IMR-90 (cell line): Measurements from ENCODE around the gene RASGEF1C. TPM values are rescaled to one million over a fixed set of nuclear protein-coding genes. Genes with fewer than 3 reads are reported as not detected.

Experiments used
- ATAC-seq: fragments of 200-7000 bp; cut with Tn5 transposase; 2 replicates; pipeline ENCODE4 v1.9.1; 2020; ENCODE audit warnings: low read depth, mild to moderate bottlenecking, moderate library complexity
- BruUV-seq: library from RNA; stranded (reverse); fragments of 400-500 nt; replicated peaks from 2 replicates; lab custom pipeline; 2021; lab: Mats Ljungman, UMichigan
- CTCF ChIA-PET: fragments of 300-600 bp; formaldehyde crosslinking; extraction: SDS; loops from one replicate; lab custom pipeline; 2021; ENCODE audit warnings: antibody characterized with exemption; lab: Yijun Ruan, JAX
- POLR2A ChIA-PET: fragments of 300-600 bp; sonication (Branson Sonifier 250); formaldehyde crosslinking; loops from one replicate; lab custom pipeline; 2022; ENCODE audit warnings: antibody characterized with exemption; ENCODE audit not compliant: unreplicated experiment; lab: Charles Lee
- DNase-seq: peaks from one replicate; pipeline ENCODE4 v3.0.0; 2013
- H2AFZ ChIP-seq: replicated peaks from 2 replicates; pipeline ENCODE3; 2013; ENCODE audit warnings: low read length, mild to moderate bottlenecking; ENCODE audit not compliant: poor library complexity
- H2AK5ac ChIP-seq: 2 replicates; pipeline ENCODE4 v1.6.1; 2013; ENCODE audit warnings: low read depth, low read length, inconsistent platforms
- H2AK9ac ChIP-seq: replicated peaks from 2 replicates; pipeline ENCODE3; 2013; ENCODE audit warnings: mild to moderate bottlenecking, low read depth, low read length, moderate library complexity; ENCODE audit not compliant: poor library complexity
- H2BK120ac ChIP-seq: 2 replicates; pipeline ENCODE4 v1.6.1; 2013; ENCODE audit warnings: low read depth, low read length, inconsistent platforms
- H2BK15ac ChIP-seq: 3 replicates; pipeline ENCODE4 v1.6.1; 2013; ENCODE audit warnings: low read depth, low read length, inconsistent platforms
- H2BK20ac ChIP-seq: 2 replicates; pipeline ENCODE4 v1.6.1; 2013; ENCODE audit warnings: low read depth, mild to moderate bottlenecking, inconsistent platforms, low read length, moderate library complexity
- H2BK5ac ChIP-seq: 2 replicates; pipeline ENCODE4 v1.6.1; 2013; ENCODE audit warnings: mild to moderate bottlenecking, low read depth, low read length, inconsistent platforms; ENCODE audit not compliant: poor library complexity, severe bottlenecking
- H3K14ac ChIP-seq: replicated peaks from 2 replicates; pipeline ENCODE4 v1.6.1; 2013; ENCODE audit warnings: low read depth, low read length, inconsistent platforms
- H3K18ac ChIP-seq: 2 replicates; pipeline ENCODE4 v1.6.1; 2013; ENCODE audit warnings: low read depth, low read length, control low read depth
- H3K23ac ChIP-seq: 2 replicates; pipeline ENCODE4 v1.6.1; 2013; ENCODE audit warnings: low read depth, low read length, inconsistent platforms
- H3K27ac ChIP-seq: 2 replicates; pipeline ENCODE4 v1.5.1; 2013; ENCODE audit warnings: mild to moderate bottlenecking, control low read depth, low read length; ENCODE audit not compliant: insufficient read depth
- H3K27me3 ChIP-seq: 2 replicates; pipeline ENCODE4 v1.6.1; 2013; ENCODE audit warnings: low read length; ENCODE audit not compliant: control insufficient read depth, insufficient read depth
- H3K36me3 ChIP-seq: 2 replicates; pipeline ENCODE4 v1.6.1; 2013; ENCODE audit warnings: low read length, mixed read lengths; ENCODE audit not compliant: control insufficient read depth, insufficient read depth
- H3K4ac ChIP-seq: 2 replicates; pipeline ENCODE4 v1.6.1; 2013; ENCODE audit warnings: low read depth, low read length, inconsistent platforms
- H3K4me1 ChIP-seq: 2 replicates; pipeline ENCODE4 v1.6.1; 2013; ENCODE audit warnings: low read length, mixed read lengths; ENCODE audit not compliant: control insufficient read depth, insufficient read depth
- H3K4me2 ChIP-seq: 2 replicates; pipeline ENCODE4 v1.6.1; 2013; ENCODE audit warnings: low read depth, mild to moderate bottlenecking, control low read depth, low read length, moderate library complexity
- H3K4me3 ChIP-seq: 2 replicates; pipeline ENCODE4 v1.5.1; 2013; ENCODE audit warnings: low read depth, mild to moderate bottlenecking, control low read depth, low read length, moderate library complexity; ENCODE audit not compliant: insufficient read depth
- H3K56ac ChIP-seq: 2 replicates; pipeline ENCODE4 v1.6.1; 2013; ENCODE audit warnings: low read length, inconsistent platforms; ENCODE audit not compliant: insufficient read depth; ENCODE audit errors: extremely low read depth
- H3K79me1 ChIP-seq, 2 experiments: 2 replicates each; pipeline ENCODE4 v1.6.1; 2013; ENCODE audit warnings: low read length in 2 of 2, inconsistent platforms in 1 of 2, low read depth in 1 of 2
- H3K9ac ChIP-seq: 2 replicates; pipeline ENCODE4 v1.6.1; 2013; ENCODE audit warnings: low read depth, low read length, control low read depth
- H3K9me1 ChIP-seq: 2 replicates; pipeline ENCODE4 v1.6.1; 2013; ENCODE audit warnings: low read length, inconsistent platforms; ENCODE audit not compliant: insufficient read depth
- H3K9me3 ChIP-seq: 2 replicates; pipeline ENCODE4 v1.6.1; 2013; ENCODE audit warnings: low read length; ENCODE audit not compliant: control insufficient read depth, insufficient read depth
- H4K20me1 ChIP-seq: 2 replicates; pipeline ENCODE4 v1.6.1; 2013; ENCODE audit warnings: low read length, inconsistent platforms; ENCODE audit not compliant: insufficient read depth
- H4K5ac ChIP-seq: 2 replicates; pipeline ENCODE4 v1.6.1; 2013; ENCODE audit warnings: mild to moderate bottlenecking, low read depth, low read length, control low read depth
- H4K8ac ChIP-seq, 2 experiments: 2 replicates each; pipeline ENCODE4 v1.6.1; 2013; ENCODE audit warnings: low read depth in 2 of 2, low read length in 2 of 2, control low read depth in 1 of 2, inconsistent platforms in 1 of 2
- H4K91ac ChIP-seq: 2 replicates; pipeline ENCODE4 v1.6.1; 2013; ENCODE audit warnings: low read depth, low read length, inconsistent platforms; ENCODE audit not compliant: insufficient read depth
- BHLHE40 ChIP-seq: fragments of 150-350 bp; IDR thresholded peaks from 2 replicates; pipeline ENCODE4 v1.6.1; 2016; ENCODE audit warnings: mild to moderate bottlenecking, low read depth, low read length
- CEBPB ChIP-seq: IDR thresholded peaks from 2 replicates; pipeline ENCODE4 v1.6.1; 2012; ENCODE audit warnings: low read depth, low read length, improper control_type of control experiment
- CHD1 ChIP-seq: IDR thresholded peaks from 2 replicates; pipeline ENCODE4 v1.6.1; 2012; ENCODE audit warnings: low read depth, low read length, improper control_type of control experiment
- CTCF ChIP-seq: conservative IDR thresholded peaks from 2 replicates; pipeline ENCODE4 v1.5.1; 2012; ENCODE audit warnings: mild to moderate bottlenecking, low read depth, low read length, improper control_type of control experiment
- ELK1 ChIP-seq: fragments of 150-350 bp; IDR thresholded peaks from 2 replicates; pipeline ENCODE4 v1.6.1; 2016; ENCODE audit warnings: low read depth, mild to moderate bottlenecking, low read length, moderate library complexity, borderline replicate concordance
- FOS ChIP-seq: fragments of 150-350 bp; IDR thresholded peaks from 2 replicates; pipeline ENCODE4 v1.6.1; 2016; ENCODE audit warnings: low read depth, low read length
- MAFK ChIP-seq: IDR thresholded peaks from 2 replicates; pipeline ENCODE4 v1.6.1; 2012; ENCODE audit warnings: low read depth, low read length, improper control_type of control experiment
- MAZ ChIP-seq: IDR thresholded peaks from 2 replicates; pipeline ENCODE4 v1.6.1; 2012; ENCODE audit warnings: low read depth, mild to moderate bottlenecking, low read length, improper control_type of control experiment, moderate library complexity, borderline replicate concordance
- MXI1 ChIP-seq: IDR thresholded peaks from 2 replicates; pipeline ENCODE4 v1.6.1; 2012; ENCODE audit warnings: low read depth, mild to moderate bottlenecking, low read length, moderate library complexity, borderline replicate concordance
- NFE2L2 ChIP-seq: fragments of 150-350 bp; IDR thresholded peaks from 2 replicates; pipeline ENCODE4 v1.6.1; 2016; ENCODE audit warnings: low read depth, mild to moderate bottlenecking, low read length
- POLR2A ChIP-seq: IDR thresholded peaks from 2 replicates; pipeline ENCODE4 v1.6.1; 2012; ENCODE audit warnings: mild to moderate bottlenecking, low read depth, low read length
- RAD21 ChIP-seq: IDR thresholded peaks from 2 replicates; pipeline ENCODE4 v1.6.1; 2012; ENCODE audit warnings: low read length, improper control_type of control experiment
- RCOR1 ChIP-seq: IDR thresholded peaks from 2 replicates; pipeline ENCODE4 v1.6.1; 2012; ENCODE audit warnings: mild to moderate bottlenecking, low read length, improper control_type of control experiment; ENCODE audit not compliant: insufficient replicate concordance
- RFX5 ChIP-seq: IDR thresholded peaks from 2 replicates; pipeline ENCODE4 v1.8.0; 2012; ENCODE audit warnings: low read depth, mild to moderate bottlenecking, low read length, moderate library complexity
- SMC3 ChIP-seq: fragments of 150-350 bp; IDR thresholded peaks from 2 replicates; pipeline ENCODE4 v1.6.1; 2016; ENCODE audit warnings: low read depth, mild to moderate bottlenecking, antibody characterized with exemption, low read length, moderate library complexity
- USF2 ChIP-seq: fragments of 150-350 bp; IDR thresholded peaks from 2 replicates; pipeline ENCODE4 v1.6.1; 2017; ENCODE audit warnings: mild to moderate bottlenecking, antibody characterized with exemption, low read length, low read depth
- WGBS, 2 experiments: methylation state at CpG; one replicate each; pipeline versions ENCODE4 v1.1.5 to v1.1.7; 2013; ENCODE audit warnings: missing lambda C conversion rate in 2 of 2; ENCODE audit not compliant: insufficient read length in 1 of 2; ENCODE audit errors: extremely low coverage in 2 of 2; 5-methylcytosine and 5-hydroxymethylcytosine counted together
- dilution Hi-C: fragments of 300-500 bp; cut with HindIII; formaldehyde crosslinking; loops from one replicate; pipeline ENCODE4 v1.14.3; 2018; ENCODE audit warnings: low sequenced_read_pairs; ENCODE audit not compliant: unreplicated experiment
- in situ Hi-C: fragments of 300-500 bp; cut with MboI; formaldehyde crosslinking; loops from 3 replicates; pipeline ENCODE4 v1.14.3; 2019; ENCODE audit warnings: low sequenced_read_pairs, inconsistent platforms, mixed read lengths
- intact Hi-C: fragments of 100-400 bp; cut with micrococcal nuclease; formaldehyde crosslinking; loops from 2 replicates; pipeline ENCODE4 v1.10.0; 2022
- polyA plus RNA-seq, 3 experiments: library from polyadenylated mRNA; depleted of rRNA; stranded (reverse); fragments of >200 nt; gene quantifications; 2 replicates each; pipeline ENCODE4 v1.2.3, GENCODE V29; 2012; ENCODE audit warnings: low replicate concordance in 1 of 3
- total RNA-seq: library from RNA; depleted of rRNA; stranded (reverse); fragments of >200 nt; gene quantifications from 2 replicates; pipeline ENCODE4 v1.2.3, GENCODE V29; 2012

The RASGEF1C gene
- total and polyA plus RNA-seq, 2 of the 4 experiments (the other 2 are of a cell fraction): not detected

GRCh38 chr5:180105827-180106312, 103.1 kb downstream of the RASGEF1C start:
- no peak overlapping the region for H3K14ac ChIP-seq
- H3K4me1 ChIP-seq: no peaks in the 10 kb centered on the region
- no peak overlapping the region for H4K91ac ChIP-seq
- DNase-seq (no peak), ATAC-seq (no peak)
- no peaks in the 10 kb centered on the region for H3K36me3 ChIP-seq
- no peak overlapping the region for H3K18ac ChIP-seq
- peaks cover 1% of the 10 kb centered on the region; the same call in 1 of the 2 replicates for H3K27me3 ChIP-seq
- H3K4me3 ChIP-seq: no peak overlapping the region
- H3K9me3 ChIP-seq: peaks cover 3% of the 10 kb centered on the region; the same call in 1 of the 2 replicates
- no peak overlapping the region for H3K4ac ChIP-seq
- ChIA-PET POLR2A (no interaction called here), CTCF (interaction anchor here (0.6 kb wide), 1 partner anchor 19 kb away, joined by 4 read pairs; no protein-coding TSS in a partner anchor)
- in situ Hi-C loops (no loop called here), dilution Hi-C loops (no loop called here), intact Hi-C loops (no loop called here)
- no peak overlapping the region for H3K23ac ChIP-seq
- no peak overlapping the region for H2BK20ac ChIP-seq
- H2AK5ac ChIP-seq: no peak overlapping the region
- no peaks in the 10 kb centered on the region for H3K9me1 ChIP-seq
- H3K9ac ChIP-seq: no peak overlapping the region
- no peak overlapping the region for H2AK9ac ChIP-seq
- H2AFZ ChIP-seq: no peak overlapping the region
- no peak overlapping the region for H4K5ac ChIP-seq
- BruUV-seq: no TSS peak
- no peaks in the 10 kb centered on the region for H3K79me1 ChIP-seq
- TF ChIP-seq BHLHE40: no peak
- TF ChIP-seq CEBPB: no peak
- no peak for TF ChIP-seq MAFK
- TF ChIP-seq USF2: no peak
- no peak for TF ChIP-seq MAZ
- no peak for TF ChIP-seq ELK1
- TF ChIP-seq RFX5: no peak
- TF ChIP-seq MXI1: no peak
- no peak for TF ChIP-seq CHD1
- TF ChIP-seq RAD21: no peak
- no peak for TF ChIP-seq CTCF
- TF ChIP-seq SMC3: no peak
- TF ChIP-seq FOS: no peak
- TF ChIP-seq POLR2A: no peak
- TF ChIP-seq NFE2L2: no peak
- TF ChIP-seq RCOR1: no peak
- no peak overlapping the region for H3K56ac ChIP-seq
- WGBS, 2 experiments: 71% methylated on average over 1 of the region's 5 CpGs; no CpG with 5 or more reads in 1 of the 2 experiments
- no peak overlapping the region for H2BK120ac ChIP-seq
- no peak overlapping the region for H3K27ac ChIP-seq
- no peaks in the 10 kb centered on the region for H4K20me1 ChIP-seq
- H3K4me2 ChIP-seq: no peak overlapping the region
- no peak overlapping the region for H2BK5ac ChIP-seq
- H2BK15ac ChIP-seq: no peak overlapping the region
- no peak overlapping the region for H4K8ac ChIP-seq
